ENCODE measurements around the gene AKNA. TPM values are rescaled to one million over a fixed set of nuclear protein-coding genes. Genes with fewer than 3 reads are reported as not detected.

AKNA gene
- total and polyA plus RNA-seq, 2 of the 8 experiments (the other 6 are each of a cell fraction or from before 2014, with no cell fraction given), result 21.0 to 27.4 TPM

DNA sequence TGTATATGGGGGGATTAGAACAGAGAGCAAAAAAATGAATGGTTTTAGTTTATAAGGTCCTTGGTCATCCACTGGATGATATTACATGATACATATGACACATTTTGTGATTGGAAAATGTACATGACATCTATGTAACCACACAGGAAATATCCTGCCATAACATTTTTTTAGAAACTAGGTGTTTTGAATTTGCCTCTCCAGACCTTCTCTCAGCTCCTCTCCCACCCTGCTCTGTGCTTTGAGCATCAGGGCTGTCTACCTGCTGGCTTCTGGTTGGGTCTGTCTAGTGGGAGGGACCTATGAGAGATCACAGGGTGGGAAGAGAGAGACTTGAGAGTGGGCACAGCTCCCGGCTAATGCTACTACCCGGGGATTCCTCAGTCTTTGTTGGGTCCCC is 24.4 kb downstream of the AKNA start:
- H3K4me1 ChIP-seq (replicated peaks in 1 of 4; ENCODE audit: control insufficient read depth in 3 of 4, insufficient read depth in 4 of 4, low read length in 3 of 4), result peaks cover 0 to under 1% (median 0%) of the 10 kb centered on the region in 4 experiments; a peak in 1 of 7 replicates
- no peak overlapping the region for H2AK5ac ChIP-seq (ENCODE audit: low read depth, low read length)
- H3K23ac ChIP-seq (ENCODE audit: insufficient read length), result no peak overlapping the region
- H3K23me2 ChIP-seq (ENCODE audit: low read depth, low read length), result no peaks in the 10 kb centered on the region
- H3K79me1 ChIP-seq (ENCODE audit: low read depth, low read length), result no peaks in the 10 kb centered on the region
- CTCF ChIA-PET (ENCODE audit: partially characterized antibody), result interaction anchor here (1.0 to 1.7 kb wide), 3 partner anchors 22 to 42 kb away, joined by 3 to 5 read pairs (median 3); no protein-coding TSS in a partner anchor
- no peak overlapping the region for H2BK5ac ChIP-seq (ENCODE audit: low read depth, low read length)
- no peak overlapping the region for H2BK120ac ChIP-seq (replicated peaks; ENCODE audit: low read depth, low read length)
- H3K27me3 ChIP-seq (replicated peaks in 1 of 4; ENCODE audit: control insufficient read depth in 3 of 4, extremely low read depth in 1 of 4, insufficient read depth in 3 of 4, low read length in 3 of 4), result no peaks in the 10 kb centered on the region
- H4K20me1 ChIP-seq (replicated peaks in 1 of 2; ENCODE audit: control insufficient read depth in 1 of 2, insufficient read depth in 2 of 2, low read length in 2 of 2), result peaks cover 0 to 5% of the 10 kb centered on the region in 2 experiments
- no peak overlapping the region for H3K18ac ChIP-seq (ENCODE audit: extremely low read depth, low read length)
- H3K9ac ChIP-seq (replicated peaks in 1 of 4; ENCODE audit: extremely low read depth in 1 of 4, low read depth in 3 of 4, low read length in 3 of 4), result no peak overlapping the region
- no peak overlapping the region for H4K91ac ChIP-seq (replicated peaks; ENCODE audit: insufficient read length, low read length)
- no peak for DNase-seq (ENCODE audit: low read depth in 1 of 2, low spot score in 2 of 2)
- H3K4me2 ChIP-seq (ENCODE audit: insufficient read depth in 1 of 2, low read depth in 2 of 2, low read length in 2 of 2), result no peak overlapping the region
- H3K27ac ChIP-seq (ENCODE audit: low read depth, low read length), result no peak overlapping the region
- no peak overlapping the region for H3K4ac ChIP-seq (replicated peaks; ENCODE audit: insufficient read length, low read depth, low read length)
- POLR2A ChIA-PET (ENCODE audit: partially characterized antibody), result interaction anchor here (0.6 to 1.5 kb wide), 5 partner anchors 14 to 281 kb away, joined by 3 to 4 read pairs (median 3); no protein-coding TSS in a partner anchor
- H3K36me3 ChIP-seq (ENCODE audit: control insufficient read depth in 2 of 4, insufficient read depth in 4 of 4, low read length in 3 of 4), result peaks cover 11 to 62% (median 47%) of the 10 kb centered on the region in 4 experiments
- FAIRE-seq, result no peak
- no peak overlapping the region for H4K8ac ChIP-seq (ENCODE audit: extremely low read depth, insufficient read depth, low read length)
- no peak overlapping the region for H2BK20ac ChIP-seq (ENCODE audit: low read length)
- H3K56ac ChIP-seq (replicated peaks; ENCODE audit: insufficient read length, low read depth, low read length), result no peak overlapping the region
- H4K5ac ChIP-seq (ENCODE audit: insufficient read length, low read depth, low read length), result no peak overlapping the region
- H3K9me3 ChIP-seq (ENCODE audit: insufficient read depth in 2 of 2, low read depth in 1 of 2, low read length in 1 of 2), result no peaks in the 10 kb centered on the region
- H2BK12ac ChIP-seq (ENCODE audit: low read depth, low read length), result no peak overlapping the region
- no peak overlapping the region for H3K14ac ChIP-seq (ENCODE audit: insufficient read length)
- no peak overlapping the region for H3K4me3 ChIP-seq (ENCODE audit: extremely low read depth in 1 of 4, insufficient read depth in 2 of 4, low read depth in 3 of 4, low read length in 4 of 4)
- no peaks in the 10 kb centered on the region for H3K79me2 ChIP-seq (ENCODE audit: control insufficient read depth in 1 of 2, insufficient read depth in 2 of 2, low read length in 2 of 2)
- no peak overlapping the region for H2AFZ ChIP-seq (ENCODE audit: low read length)
- no peak overlapping the region for H2BK15ac ChIP-seq (ENCODE audit: low read length)
- 69% methylated on average over 2 of the region's 2 CpGs; no CpG with 5 or more reads in 1 of the 2 experiments for WGBS, 2 experiments (ENCODE audit: extremely low coverage in 1 of 2, insufficient coverage in 1 of 2, insufficient read length in 1 of 2, insufficient replicate concordance in 2 of 2, low coverage in 1 of 2, low lambda C conversion rate in 2 of 2, missing lambda C conversion rate in 1 of 2)
- no peak for TF ChIP-seq EP300 (IDR thresholded peaks at IDR 0.05; ENCODE audit: borderline replicate concordance in 1 of 2, low read depth in 2 of 2, low read length in 2 of 2)
- TF ChIP-seq, protein P1, sequence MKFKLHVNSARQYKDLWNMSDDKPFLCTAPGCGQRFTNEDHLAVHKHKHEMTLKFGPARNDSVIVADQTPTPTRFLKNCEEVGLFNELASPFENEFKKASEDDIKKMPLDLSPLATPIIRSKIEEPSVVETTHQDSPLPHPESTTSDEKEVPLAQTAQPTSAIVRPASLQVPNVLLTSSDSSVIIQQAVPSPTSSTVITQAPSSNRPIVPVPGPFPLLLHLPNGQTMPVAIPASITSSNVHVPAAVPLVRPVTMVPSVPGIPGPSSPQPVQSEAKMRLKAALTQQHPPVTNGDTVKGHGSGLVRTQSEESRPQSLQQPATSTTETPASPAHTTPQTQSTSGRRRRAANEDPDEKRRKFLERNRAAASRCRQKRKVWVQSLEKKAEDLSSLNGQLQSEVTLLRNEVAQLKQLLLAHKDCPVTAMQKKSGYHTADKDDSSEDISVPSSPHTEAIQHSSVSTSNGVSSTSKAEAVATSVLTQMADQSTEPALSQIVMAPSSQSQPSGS (IDR thresholded peaks at IDR 0.05; ENCODE audit: low read length), result no peak
